Activated gamma-delta T cell (primary cell): ENCODE results near the gene FKBP1A.
A peak's percentile ranks its signal among the peaks of the same experiment; 100 is the strongest.

Source experiments
- DNase-seq: peaks from one replicate; lab custom pipeline; 2025; lab: John Stamatoyannopoulos, UW

The FKBP1A gene

DNA sequence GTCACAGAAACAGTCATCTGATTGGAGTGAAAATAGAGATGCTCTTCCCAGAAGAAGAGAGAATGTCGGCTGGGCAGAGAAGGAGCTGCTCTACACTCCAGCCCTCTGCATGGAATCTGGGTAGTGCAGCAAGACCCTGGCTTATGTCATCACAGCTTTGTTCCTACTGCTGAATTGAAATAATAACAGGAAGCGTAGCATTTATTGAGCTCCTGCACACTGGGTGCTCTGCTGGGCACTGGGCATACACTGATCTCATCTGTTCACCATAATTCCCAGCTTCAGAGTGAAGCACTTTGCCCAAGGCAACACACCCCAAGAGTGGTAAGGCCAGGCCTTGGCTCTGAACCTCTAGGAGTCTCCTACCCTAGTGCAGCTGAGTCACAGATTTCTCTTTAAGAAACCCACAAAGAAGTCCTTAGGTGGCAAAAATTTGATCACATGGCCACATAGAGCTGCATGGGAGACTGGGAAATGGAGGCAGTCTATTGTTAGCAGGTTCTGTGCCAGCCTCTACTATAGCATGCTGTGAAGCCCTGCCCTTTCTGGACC lies 60.0 kb downstream of the FKBP1A start:
- no peak for DNase-seq

DNA sequence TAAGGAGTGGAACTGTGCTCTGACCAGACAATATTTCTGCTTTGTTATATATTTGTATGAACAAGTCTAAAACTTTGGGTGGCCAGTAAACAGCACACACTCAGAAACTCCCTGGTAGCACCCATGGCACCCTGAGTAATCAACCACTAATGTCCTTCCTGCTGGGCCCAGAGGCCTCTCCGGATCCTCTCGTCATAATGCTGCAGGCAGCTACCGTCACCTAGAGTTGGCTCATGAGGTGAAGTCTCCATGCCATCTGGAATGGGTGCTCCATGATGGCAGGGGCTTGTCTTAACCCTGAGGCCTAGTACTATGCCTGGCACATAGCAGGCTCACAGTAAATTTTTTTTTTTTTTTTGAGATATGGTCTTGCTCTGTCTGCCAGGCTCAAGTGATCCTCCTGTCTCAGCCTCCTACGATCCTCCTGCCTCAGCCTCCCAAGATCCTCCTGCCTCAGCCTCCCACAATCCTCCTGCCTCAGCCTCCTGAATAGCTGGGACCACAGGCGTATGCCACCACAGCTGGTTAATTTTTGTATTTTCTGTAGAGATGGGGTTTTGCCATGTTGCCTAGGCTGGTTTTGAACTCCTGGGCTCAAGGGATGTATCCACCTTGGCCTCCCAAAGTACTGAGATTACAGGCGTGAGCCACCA lies 60.9 kb downstream of the FKBP1A start:
- no peak for DNase-seq

DNA sequence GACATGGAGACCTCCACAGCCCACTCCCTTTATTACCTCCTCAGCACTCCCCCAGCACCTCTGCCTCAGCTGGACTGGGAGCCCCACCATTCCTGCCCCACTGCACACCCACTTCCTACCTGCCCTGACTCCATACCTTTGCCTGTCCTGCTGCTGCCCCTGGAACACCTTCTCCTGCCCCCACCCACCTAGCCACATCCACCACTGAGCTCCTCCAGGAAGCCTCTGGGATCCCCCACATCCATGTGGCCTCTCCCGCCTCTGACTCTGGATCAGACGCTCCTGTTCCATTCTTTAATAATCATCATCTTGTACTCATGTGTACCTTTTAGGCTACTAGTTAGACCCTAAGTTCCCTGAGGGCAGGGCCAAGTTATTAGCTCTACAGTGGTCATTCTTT lies 61.8 kb downstream of the FKBP1A start:
- no peak for DNase-seq

DNA sequence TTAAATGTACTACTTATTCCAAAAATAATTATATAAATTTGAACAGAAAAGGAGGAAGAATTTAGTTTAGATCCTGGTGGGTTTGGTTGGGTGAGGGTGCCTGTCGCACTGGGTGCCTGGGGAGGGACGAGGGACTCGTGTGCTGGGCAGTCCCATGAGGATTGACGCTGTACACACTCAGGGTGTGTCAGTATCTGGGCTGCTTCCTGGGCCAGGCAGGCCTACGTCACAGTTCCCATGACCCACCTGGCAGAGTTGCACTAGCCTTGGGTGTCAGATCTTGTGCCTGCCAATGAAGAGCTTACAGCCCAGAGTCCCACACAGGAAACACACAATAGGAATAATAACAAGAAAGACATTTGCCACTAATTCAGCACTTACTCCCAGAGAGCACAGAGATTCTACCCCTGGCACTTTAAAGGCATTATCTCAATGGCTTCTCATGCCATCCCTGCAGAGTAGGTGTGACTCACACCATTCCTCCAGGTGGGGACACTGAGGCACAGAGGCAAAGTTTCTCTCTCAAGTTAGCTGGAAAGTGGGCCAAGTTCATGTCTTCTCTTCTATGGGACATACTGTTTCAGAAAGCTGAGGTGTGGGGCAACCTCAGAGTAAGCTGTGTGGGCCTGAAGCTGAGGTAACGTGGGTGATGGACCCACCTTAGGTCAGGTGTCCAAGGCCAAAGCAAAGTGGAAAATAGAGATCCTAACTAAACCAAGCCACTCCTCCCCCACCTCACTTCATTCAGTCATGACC lies 62.6 kb downstream of the FKBP1A start:
- no peak for DNase-seq

DNA sequence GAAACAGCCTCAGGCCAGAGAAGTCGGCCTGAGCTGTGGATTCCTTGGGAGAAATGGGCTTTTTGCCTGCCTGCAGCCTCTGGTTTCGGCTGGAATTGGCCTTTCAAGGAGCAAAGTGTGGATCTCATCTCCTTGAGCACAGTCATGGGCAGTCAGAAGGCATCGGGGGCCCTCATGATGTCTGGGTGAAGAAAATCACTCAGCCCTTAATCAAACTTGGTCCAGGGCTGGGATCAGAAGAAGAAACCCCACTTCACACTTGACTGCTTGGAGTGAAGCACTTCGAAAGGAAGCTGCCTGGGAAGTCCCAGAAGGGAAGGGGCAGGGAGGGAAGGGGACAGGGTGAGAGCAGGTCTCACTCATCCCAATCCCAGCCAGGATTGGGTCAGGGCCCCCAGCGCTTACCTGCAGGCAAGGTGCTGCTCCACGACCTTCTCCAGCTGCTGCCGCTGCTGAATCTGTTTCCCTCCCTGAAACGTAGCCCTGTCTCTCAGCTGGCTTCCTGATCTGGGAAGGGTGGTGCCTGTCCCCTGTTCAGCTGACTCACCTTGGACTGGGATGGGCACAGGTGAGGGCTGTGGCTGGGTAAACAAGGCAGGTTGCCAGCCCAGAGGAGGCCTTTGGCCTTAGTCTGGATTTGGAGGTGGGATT lies 64.0 kb downstream of the FKBP1A start, which contains the start of gene SDCBP2:
Gene SDCBP2, minus strand, starts transcription at position 460 of the 651 bp plus-strand sequence. CDS start 8,723 bp downstream, outside the sequence.
- no peak for DNase-seq

- DNase-seq: no peak
These were observed 64.8 kb downstream of the FKBP1A start for GRCh38 chr20:1327827-1328679.

GRCh38 chr20:1327241-1327653 lies 65.6 kb downstream of the FKBP1A start:
- no peak for DNase-seq

GRCh38 chr20:1326031-1326930 lies 66.6 kb downstream of the FKBP1A start:
- DNase-seq: no peak

DNA sequence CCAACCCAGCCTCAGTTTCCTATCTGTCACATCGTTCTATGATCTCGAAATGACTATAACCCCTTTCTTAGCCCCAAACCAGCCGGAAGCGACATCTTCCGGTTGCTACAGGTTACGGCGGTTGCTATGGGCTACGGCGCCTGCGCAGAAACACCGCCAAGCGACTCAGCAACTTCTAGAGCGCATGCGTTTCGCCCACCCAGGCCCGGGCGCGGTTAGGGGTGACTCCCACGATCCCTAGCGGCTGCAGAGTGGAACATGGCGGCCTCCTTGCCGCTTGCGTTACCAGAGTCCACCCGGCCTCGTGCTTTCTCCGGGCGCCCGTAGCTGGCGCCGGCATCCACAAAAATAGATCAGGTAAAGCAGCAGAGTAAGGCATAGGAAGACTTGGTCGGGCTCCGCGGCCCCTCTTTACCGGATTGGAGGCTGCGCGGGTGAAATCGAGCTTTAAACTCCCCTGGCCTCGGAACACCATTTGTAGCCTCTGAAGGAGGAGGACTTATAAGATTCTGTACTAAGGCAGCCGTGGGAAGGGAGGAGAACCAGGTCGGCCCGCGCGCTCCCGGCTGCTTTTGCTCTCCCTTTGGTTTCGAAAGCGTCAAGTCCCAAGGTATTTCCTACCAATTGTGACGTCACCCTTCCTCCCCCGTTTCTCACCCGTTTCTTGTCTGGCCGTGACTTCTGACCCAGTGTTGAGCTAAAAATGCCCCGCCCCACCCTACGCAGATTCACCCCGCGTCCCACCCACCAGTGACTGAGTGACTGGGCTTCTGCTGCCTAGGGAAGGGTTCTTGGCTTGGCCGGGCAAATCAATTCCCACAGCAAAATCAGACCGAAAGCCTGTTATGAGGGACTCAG lies 67.5 kb downstream of the FKBP1A start:
- peak; percentile 97 for DNase-seq

DNA sequence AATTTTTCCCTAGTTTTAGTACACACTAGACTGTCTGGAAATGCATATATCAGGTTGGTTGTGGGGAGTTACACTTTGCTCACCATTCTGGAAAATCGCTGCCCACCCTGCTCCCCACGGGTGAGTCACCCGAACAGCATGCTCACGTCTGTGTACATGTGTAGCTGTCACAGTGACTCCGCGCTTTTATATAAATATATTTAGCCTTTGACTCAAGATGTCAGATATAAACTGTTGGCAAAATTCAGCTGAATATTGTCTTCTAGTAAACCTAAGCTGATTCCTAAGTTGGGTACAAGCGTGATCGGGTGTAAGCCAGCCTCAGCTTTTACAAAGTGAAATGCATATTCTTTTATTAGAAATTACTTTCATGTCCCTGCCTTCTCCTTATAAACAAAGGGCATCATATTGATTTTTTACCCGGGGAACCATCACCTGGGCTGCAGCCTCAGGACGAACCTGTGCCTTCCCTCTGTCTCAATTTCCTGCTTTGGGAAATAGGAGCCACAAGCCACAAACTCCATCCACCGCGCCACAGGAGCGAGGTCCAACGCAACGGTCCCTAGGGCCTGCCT lies 68.2 kb downstream of the FKBP1A start:
- DNase-seq: no peak

DNA sequence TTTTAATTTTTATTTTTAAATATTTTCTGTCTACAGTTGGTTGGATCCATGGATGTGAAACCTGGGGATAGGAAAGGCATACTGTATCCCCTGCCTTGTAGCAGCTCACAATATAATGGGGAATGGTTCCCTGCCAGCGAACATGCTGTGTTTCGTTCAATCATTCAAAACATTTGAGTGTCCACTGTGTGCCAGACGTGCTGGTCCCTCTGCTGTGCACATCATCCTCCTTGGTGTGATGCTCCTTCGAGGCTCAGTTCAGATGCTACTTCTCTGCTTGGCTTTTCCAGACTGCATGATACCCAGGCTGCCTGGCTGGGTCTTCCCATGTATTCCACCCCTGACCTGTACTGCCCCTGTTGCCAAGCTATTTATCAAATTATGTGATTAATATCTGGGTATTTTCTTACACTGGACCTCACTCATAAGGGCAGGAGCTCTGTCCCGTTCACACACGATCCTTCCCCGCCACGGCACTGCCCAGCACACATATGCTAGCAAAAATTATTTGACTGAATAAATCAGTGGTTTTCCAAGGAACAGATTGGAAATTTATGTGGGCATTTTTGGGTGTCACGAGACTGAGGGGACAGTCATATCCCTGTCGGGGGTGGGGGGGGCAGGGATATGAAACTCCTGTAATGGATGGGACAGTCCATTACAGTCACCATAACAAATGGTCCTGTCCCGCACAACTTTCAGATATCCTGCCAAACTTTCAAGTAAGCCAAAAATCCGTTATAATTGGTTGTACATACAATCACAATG lies 68.8 kb downstream of the FKBP1A start:
- no peak for DNase-seq

- no peak for DNase-seq
These were observed 69.6 kb downstream of the FKBP1A start for GRCh38 chr20:1323256-1323655.

GRCh38 chr20:1322511-1323245 lies 70.2 kb downstream of the FKBP1A start:
- DNase-seq: no peak

DNA sequence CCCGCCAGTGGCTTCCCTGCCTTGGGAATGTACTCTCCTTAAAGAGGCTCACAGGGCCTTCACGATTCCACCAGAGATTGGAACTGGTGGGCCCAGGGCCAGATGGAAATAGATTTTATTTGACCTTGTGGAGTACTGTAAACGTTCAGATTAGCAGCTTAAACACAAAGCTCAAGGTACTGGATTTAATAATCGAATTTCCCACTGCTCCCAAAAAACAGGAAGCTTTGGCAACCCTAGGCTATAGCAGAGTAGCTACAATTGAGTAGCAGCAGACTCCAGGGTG lies 71.3 kb downstream of the FKBP1A start:
- no peak for DNase-seq

- no peak for DNase-seq
These were observed 71.8 kb downstream of the FKBP1A start for GRCh38 chr20:1320902-1321653.

GRCh38 chr20:1320016-1320415 lies 72.8 kb downstream of the FKBP1A start:
- no peak for DNase-seq

DNA sequence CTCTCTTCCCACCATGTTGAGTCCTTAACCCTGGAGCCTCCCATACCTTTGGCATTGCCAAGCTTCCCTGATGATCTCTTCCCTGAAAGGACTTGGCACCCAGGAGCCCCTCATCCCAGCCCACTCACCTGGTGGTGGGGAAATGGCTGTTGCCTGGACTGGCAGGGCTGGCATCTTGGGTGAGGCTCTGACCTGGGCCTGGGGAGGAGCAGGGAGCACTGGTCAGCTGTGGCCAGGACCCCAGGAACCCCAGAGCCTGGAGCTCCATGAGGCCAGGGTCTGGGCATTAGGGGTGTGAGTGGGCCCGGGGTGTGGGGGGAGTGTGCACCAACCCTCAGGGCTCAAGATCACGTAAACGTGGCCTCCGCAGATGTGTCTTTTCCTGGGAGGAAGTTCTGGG lies 73.4 kb downstream of the FKBP1A start:
- no peak for DNase-seq
